Stimulated activated CD8-positive, alpha-beta memory T cell treated with anti-CD3 and anti-CD28 coated beads, Interleukin-12 subunit alpha, Interleukin-12 subunit beta, amount 100 ng/mL, for 24 hours (primary cell): ENCODE data around the gene AURKA.
A peak's percentile ranks its signal among the peaks of the same experiment; 100 is the strongest.

Source experiments
- DNase-seq: peaks from one replicate; pipeline ENCODE4 v3.0.0-alpha.2; 2020; ENCODE audit errors: extremely low read depth

The AURKA gene

DNA sequence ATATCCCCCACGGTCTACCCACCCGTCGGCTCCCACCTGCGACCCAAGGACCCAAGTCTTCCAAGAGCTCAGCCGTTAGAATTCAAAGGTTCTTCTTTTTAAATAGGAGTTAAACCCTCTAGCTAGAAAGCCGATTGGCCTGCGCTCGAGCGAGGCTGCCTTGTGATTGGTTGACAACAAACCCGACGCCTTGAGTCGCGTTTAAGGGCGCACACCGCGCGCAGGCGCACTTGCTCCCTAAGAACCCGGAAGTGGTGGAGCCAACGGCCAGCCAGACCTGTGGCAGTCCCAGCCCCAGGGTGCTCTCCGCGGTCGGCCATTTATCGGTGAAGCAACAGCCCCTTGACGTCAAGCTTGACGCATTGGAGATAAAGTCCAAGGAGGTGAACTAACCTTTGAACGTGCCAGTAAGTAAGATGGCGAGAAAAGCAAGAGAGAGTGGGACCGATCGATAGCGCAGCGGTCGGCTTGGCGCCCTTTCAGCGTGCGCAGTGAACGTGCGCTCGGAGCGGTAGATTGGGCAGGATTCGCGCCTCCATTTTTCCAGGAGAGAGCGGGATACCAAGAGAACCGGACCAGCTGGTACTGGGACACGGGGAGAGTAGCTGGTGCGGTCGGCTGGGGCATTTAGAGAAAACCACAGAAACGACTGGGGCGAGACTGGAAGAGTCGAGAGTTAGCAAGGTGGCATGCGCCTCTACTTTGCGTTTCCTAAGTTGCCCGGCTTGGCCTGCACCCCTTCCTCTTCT is at the start of gene AURKA, which contains the start of gene CSTF1:
Gene AURKA, minus strand, starts transcription at position 84 of the 749 bp plus-strand sequence. CDS start 4,018 bp downstream, outside the sequence.
Gene CSTF1, plus strand, starts transcription at position 514 of the 749 bp plus-strand sequence. CDS start 2,908 bp downstream, outside the sequence.
- DNase-seq: peak; percentile 99

DNA sequence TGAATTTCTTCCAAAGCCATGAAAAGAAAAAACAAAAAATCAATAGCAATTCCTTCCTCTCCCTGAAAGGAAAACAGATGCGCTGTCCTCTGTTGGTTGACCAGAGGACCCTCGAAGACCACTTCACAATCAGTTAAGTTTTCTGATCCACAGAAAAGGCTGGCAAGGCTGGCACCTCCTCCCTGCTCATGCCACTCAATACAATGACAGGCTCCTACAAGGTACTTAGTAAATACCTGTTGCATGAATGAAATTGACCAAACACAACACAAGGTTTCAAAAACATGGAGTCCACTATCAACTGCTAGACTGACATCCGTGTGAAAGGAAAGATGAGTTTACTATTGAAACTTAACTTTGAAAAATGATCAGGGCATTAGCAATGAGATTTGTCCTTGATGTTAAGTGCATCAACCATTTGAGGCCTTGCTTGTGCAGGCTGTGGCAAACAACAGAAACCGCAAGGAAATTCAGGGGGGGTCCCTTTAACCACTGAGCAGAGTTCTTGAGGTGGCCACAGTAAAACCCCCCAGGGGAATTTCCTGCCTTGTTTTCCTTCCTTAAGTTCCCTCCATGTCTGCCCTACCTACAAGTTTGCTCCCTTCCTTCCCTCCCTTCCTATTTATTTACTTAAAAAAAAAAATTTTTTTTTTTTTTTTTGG is 48.5 kb upstream of the AURKA start:
- DNase-seq: no peak

DNA sequence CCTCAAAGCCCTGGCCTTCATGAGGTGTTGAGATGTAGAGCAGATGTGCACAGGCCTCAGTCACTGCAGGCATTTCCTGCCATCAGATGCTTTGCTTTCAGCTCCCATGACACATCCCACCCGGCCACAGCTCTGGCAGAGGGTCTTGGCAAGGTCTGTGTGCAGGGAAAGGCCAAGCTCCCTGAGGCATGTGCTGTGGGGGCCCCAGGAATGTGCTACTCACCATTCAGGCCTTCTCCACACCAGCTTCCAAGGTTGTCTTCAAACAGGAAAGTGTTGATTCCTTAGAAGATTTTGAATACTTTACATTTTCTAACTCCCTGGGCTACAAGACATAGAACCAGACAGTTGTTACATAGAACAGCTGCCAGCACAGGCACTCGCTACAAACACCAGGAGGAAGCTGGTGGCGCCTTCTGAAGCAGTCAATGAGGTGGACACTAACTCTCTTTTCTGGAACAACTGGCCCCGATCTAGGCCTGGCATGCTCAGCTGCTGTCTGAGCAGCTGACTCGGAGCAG is 47.8 kb upstream of the AURKA start:
- DNase-seq: no peak

DNA sequence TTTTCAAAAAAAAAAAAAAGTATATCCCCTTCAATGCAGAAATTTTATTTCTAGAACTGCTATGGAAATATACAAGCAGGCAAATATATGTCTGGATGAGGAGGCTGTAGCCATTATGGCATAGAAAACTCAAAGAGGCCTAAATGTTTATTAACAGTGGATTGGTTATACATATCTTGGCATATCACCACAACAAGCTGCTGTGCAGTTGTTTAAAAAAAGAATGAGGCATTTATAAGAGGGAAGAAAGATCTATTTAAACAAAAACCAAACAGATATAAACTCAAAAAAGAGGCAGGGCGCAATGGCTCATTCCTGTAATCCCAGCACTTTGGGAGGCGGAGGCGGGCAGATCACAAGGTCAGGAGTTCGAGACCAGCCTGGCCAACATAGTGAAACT is 46.3 kb upstream of the AURKA start:
- no peak for DNase-seq

DNA sequence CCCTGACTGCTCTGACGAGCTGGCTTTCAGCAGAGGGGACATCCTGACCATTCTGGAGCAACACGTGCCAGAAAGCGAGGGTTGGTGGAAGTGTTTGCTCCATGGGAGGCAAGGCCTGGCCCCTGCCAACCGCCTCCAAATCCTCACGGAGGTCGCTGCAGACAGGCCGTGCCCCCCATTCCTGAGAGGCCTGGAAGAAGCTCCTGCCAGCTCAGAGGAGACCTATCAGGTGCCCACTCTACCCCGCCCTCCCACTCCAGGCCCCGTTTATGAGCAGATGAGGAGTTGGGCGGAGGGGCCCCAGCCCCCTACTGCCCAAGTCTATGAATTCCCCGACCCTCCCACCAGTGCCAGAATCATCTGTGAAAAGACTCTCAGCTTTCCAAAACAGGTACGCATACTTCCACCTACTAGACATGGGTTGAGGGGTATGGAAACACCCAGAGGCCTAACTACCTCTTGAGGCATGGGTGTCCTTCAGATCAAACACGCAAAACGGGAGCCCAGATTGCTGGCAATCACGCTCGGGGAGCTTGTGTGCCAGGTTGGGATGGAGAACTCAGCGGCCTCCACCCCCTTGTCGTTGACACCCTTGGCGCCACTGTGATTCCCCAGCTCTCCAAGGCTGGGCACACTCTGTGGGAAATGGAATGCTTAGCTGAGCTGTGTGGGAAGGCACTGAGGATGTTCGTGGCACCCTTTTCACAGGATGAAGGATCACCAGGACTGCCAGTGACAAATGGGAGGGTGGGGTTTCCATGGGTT is 45.4 kb upstream of the AURKA start:
- no peak for DNase-seq

DNA sequence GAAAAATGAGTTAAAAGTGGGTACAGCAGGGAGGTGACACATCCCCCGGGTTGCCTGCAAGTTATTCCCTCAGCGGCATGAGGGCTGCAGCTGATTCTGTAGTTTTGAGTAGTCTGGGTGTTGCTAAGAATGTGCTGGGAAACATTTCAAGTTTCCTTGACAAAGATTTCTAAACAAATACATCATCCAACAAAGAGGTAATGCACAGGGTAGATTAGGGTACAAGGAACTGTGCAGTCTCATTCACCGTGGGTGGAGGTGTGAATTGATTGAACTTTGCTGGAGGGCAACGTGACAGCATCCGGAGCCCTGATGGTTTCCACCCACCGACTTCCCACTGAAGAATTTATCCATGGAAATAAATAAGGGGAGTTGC is 41.9 kb upstream of the AURKA start:
- DNase-seq: no peak

DNA sequence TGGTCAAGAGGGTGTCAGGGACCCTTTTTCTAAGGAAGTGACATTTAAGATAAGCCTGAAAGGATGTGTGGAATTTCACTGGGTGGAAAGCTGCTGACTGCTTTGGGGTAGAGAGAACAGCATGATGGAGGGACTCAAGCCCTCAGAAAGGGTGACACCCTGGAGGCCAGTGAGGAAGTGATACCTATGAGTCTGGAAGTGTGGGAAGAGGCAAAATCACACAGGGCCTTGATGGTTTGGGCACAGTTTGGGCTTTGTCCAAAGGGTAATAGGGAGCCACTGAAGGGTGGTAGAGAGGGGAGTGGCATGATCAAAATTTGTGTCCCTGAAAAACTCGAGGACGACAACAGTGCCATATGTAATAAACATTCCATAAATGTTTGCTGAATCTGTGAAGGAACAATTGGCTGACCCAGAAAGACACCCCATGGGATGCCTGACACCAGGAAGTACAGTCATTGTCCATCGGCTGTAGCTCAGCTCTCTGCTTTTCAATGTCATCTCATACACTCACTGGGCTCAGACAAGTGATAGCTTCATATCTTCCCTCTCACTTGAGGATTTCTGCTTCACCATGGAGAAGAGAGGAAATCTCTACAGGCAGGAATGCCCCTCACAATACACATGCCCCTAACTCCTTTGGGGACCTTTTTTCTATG is 41.3 kb upstream of the AURKA start:
- no peak for DNase-seq

DNA sequence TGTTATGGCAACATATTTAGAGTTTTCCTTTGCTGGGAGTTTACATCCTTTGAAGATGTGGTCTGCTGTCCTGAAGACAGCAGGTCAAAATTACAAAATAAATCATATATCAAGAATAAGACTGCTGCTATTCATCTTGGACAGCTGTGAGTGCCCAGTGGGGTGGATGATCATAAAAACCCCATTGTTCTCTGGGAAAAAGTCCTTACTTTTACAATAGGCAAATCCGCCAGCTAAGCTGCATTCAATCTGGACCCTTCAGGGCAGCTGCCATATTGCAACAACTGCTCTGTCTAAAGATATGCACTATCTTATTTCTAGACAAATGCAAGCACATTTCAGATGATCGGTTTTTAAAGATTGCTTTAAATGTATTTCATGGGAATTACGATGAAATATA is 39.5 kb upstream of the AURKA start:
- no peak for DNase-seq

DNA sequence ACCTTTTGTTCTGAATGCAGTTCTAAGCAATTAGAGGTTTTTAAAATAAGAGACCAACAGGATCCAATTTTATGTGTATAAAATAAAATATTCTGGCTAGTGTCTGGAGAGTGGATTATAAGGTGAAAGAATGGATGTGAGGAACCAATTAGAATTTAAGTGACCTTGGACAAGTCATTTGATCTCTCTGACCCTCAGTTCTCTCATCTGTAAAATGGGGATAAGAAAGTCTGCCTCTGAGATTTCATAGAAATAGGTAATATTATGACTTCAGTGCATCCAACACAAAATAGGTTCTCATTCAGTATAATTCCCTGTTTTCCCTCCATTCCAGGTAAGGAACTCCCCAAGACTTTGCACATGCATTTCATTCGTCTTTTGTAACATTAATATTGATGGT is 38.9 kb upstream of the AURKA start:
- DNase-seq: no peak

DNA sequence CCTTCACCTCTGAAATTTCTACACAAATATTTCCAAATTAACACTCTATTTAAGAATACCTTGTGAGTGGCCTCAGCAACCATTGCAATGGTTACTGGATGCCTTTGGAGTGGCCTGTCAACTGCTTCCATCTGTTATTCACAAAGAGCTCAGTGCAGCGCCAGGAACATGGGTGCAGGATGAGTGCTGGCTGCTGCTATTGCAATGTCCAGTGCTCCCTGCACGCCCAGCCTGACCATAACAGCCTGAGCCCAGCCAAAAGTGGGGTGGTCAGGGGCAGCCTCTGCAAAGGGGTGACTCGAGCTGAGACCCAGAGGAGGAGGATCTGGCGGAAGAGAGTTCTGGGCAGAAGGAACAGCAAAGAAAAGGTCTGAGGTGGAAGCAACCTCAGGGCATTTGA is 38.4 kb upstream of the AURKA start:
- no peak for DNase-seq

DNA sequence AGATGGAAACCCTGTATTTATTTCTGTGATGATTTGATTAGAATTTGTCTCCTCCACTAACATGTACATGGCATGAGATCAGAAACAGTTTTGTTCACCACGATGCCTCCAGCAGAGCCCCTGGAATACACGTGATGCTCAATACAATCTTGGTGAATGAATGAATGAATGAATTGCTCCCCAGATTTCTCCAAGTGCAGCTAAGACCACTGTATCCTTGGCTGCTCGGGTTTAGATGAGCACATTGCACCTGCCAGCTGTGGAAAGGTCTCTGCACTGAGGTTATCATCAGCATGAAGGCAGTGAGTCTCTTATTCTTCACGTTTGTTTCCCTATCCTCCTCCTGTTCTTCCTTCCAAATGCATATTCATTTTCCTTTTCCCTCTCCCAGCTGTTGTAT is 37.9 kb upstream of the AURKA start:
- no peak for DNase-seq

DNA sequence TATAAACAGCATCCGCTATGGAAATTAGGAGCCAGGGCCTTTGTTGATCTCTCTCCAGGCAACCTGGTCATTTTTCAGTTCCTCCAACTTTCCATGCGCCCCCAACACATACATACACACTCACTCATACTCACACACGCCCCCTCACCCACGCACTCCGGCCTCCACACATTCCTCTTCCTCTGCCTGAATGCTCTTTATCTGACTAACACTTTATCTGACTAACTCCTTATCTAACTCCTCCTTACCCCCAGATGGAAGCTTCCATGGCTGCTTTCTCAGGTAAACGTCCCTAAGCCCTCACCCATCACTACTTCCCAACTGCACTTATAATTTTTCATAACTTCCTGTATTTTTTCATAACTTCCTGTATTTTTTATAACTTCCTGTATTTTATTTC is 37.5 kb upstream of the AURKA start:
- DNase-seq: no peak

DNA sequence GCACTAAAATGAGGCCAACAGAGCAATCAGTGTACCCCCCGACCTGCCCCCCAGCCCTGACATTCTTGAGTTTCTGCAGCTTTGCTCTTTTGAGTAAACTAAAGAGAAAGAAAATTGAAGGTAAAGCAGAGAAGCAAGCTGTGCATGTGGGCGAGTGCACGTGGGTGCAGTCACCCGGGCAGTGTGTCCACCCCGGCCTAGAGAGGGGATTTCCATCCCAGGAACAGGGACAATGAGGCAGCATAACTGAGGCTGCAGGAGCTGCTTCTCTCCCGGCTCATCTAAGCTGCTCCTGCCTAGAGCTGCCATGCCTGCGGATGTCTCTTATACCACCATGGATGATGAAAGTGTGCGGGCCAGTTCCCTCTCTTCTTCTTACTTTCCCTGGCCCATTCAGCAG is 36.9 kb upstream of the AURKA start:
- DNase-seq: no peak

DNA sequence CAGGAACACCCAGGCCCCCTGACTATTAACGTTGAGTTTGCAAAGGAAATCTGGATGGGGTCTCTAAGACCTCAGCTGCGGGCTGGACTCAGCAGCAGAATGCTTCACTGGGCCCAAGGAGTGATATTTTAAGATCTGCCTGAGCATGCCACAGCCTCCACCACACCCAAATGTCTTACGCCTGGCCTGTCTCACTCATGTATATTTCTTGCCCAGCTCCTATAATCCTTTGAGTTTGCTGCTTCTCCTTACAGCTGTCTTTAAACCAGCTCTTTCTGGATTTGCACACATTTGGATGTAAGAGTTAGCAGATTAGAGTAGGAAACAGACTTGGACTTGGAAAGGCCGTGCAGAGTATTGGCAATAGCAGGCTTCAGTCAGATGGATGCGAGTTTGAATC is 36.4 kb upstream of the AURKA start:
- DNase-seq: no peak

DNA sequence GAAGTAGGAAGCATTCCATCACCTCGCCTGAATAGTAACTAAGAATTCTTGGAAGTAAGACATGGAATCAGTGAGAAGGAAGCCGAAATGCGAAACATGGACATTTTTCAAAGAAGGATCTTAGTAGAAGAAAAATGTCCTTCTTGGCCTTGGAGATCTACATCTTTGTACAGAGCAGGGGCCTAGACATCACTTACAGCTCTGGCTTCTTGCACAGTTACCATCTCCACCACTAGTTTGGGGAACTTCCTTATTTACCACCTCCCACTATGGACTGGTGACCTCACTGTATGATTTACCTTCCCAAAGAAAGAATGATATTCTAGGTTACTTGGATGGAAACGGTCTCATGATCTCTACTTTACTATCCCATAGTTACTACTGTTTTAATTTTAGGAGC is 35.8 kb upstream of the AURKA start:
- no peak for DNase-seq

DNA sequence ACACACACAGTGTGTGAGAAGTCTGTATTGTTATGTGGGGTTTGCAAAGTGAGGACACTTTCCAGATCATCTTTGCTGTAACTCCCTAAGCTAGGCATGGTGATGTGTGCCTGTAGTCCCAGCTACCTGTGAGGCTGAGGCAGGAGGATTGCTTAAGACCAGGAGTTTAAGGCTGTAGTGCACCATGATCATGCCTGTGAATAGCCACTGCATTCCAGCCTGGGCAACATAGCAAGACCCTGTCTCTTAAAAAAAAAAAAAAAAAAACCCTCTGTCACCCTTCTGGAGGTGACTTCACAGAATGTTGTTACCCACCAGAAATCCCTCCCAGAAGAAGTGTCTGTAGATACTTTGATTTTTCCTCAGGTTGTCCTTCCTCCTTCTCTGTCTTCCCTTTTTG is 34.9 kb upstream of the AURKA start:
- DNase-seq: no peak

DNA sequence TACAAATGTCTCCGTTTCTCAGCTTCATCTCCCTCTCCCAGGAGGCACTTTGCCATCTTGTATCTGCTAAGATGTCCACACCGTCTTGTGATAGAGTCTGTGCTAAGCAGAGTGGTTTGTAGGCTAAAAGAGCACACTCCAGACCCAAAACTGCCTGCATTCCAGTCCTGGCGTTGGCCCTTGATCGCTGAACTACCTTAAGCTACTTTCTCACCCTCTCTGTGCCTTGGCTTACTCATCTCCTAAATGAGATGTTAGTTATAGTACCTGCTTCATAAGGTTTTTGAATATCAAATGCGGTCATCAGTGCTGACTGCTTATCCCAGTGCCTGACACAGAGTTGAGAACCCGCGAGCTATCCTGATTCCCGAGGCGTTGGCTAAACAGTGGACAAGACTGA is 34.0 kb upstream of the AURKA start:
- DNase-seq: no peak

DNA sequence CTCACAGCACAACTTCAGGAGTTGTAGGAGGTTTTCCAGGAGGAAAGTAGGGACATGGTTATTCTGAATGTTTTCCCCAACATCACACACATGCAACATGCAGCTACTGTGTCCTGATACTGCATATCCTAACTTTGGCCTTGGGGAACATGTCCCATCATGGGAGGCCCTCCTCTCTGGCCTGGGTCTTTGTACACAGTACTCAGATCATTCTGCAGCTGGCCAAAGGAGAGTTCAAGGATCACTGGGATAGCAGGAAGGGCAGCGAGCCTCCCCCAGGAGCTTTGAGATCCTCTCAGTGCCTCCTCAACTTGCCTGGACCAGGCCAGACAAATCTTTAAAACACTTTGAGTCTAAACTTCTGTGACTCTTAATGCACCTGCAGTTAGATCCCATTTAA is 32.9 kb upstream of the AURKA start:
- no peak for DNase-seq

DNA sequence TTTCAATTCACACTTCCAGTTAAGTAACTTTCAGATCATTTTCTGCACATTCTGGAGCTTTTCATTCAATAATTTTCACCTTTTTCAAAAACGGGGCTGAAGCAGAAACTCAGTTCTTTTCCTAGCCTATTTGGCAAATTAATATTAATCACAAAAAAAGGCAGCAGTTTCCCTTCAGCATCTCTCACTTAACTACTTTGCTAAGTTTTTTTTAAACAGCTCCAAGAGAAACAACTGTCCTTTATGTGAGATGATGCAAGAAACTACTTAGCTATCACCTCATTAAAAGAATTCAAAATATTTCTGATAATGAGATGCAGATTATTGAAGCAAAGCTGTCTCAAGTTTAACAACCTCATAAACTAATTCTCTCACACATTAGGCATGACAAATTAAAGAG is 31.9 kb upstream of the AURKA start:
- no peak for DNase-seq

DNA sequence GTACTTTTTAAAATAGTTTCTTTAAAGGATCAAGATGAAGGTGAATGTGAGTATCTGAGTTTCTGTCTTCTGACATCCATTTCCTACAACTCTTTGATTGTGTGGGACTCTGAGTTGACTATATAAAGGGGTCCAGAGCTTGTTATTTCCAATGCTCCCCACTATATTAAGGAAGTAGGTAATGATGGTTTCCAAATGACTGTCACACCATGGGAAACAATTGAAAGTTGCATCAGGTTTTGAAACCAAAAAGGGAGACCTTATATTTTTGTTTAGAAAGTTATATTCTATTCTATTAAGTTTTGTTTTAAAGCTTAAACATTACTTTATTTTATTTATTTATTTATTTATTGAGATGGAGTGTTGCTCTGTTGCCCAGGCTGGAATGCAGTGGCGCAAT is 31.2 kb upstream of the AURKA start:
- DNase-seq: no peak

DNA sequence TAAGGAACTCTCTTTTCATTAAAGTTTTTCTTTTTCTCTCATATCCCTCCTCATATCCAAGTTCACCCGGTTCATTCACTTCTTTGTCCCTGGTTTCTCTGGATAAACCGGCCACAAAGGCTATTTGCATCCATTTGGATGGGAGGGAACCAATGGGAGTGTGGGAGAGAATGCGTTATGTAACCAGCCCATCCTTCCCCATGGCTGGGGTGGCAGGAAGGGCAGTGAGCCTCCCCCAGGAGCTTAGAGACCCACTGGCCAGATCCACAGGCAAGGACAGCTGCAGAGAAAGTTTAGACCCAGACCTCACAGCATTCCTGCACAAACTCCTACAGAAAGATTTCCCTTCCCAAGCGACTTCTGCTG is 30.8 kb upstream of the AURKA start:
- DNase-seq: no peak
